Type B pancreatic cell (in vitro differentiated cells): ENCODE results near the gene BPIFB4. TPM values are rescaled to one million over a fixed set of nuclear protein-coding genes. Genes with fewer than 3 reads are reported as not detected.

Experiments used
- DNase-seq: peaks from one replicate; pipeline ENCODE4 v3.0.0; 2021; ENCODE audit warnings: mixed read lengths; ENCODE audit not compliant: unreplicated experiment; ENCODE audit errors: extremely low spot score
- H3K27ac Mint-ChIP-seq: 2 replicates; pipeline ENCODE4 v1.8.0; 2021; ENCODE audit warnings: mild to moderate bottlenecking, mixed read lengths
- H3K27me3 Mint-ChIP-seq: 2 replicates; pipeline ENCODE4 v1.8.0; 2021; ENCODE audit warnings: mixed read lengths
- H3K36me3 Mint-ChIP-seq: 2 replicates; pipeline ENCODE4 v1.8.0; 2021; ENCODE audit warnings: mixed read lengths
- H3K4me1 Mint-ChIP-seq: one replicate; pipeline ENCODE4 v1.8.0; 2021; ENCODE audit warnings: mixed read lengths; ENCODE audit not compliant: unreplicated experiment
- H3K4me3 Mint-ChIP-seq: 2 replicates; pipeline ENCODE4 v1.8.0; 2021; ENCODE audit warnings: mild to moderate bottlenecking, mixed read lengths
- H3K9me3 Mint-ChIP-seq: 2 replicates; pipeline ENCODE4 v1.8.0; 2021; ENCODE audit warnings: mixed read lengths
- CTCF ChIP-seq: fragments of 200-600 bp; sonication (generic); conservative IDR thresholded peaks from 2 replicates; pipeline ENCODE4 v1.5.0; 2021; ENCODE audit warnings: antibody characterized with exemption, mild to moderate bottlenecking
- total RNA-seq: library from RNA; stranded (reverse); gene quantifications from 2 replicates; pipeline ENCODE4 v1.2.1, GENCODE V29; 2021; ENCODE audit warnings: low replicate concordance

BPIFB4 gene
- total RNA-seq, 1 donor from 2014 or later: not detected

GRCh38 chr20:33159713-33160112, 80.3 kb downstream of the BPIFB4 start:
- Mint-ChIP-seq H3K27ac (no peak overlapping the region), H3K27me3 (peaks cover 41% of the 10 kb centered on the region), H3K36me3 (no peaks in the 10 kb centered on the region), H3K4me1 (no peaks in the 10 kb centered on the region), H3K4me3 (no peak overlapping the region), H3K9me3 (no peaks in the 10 kb centered on the region)
- no peak for TF ChIP-seq CTCF
- DNase-seq: peak; percentile 50

- no peaks in the 10 kb centered on the region for H3K36me3 Mint-ChIP-seq
- no peaks in the 10 kb centered on the region for H3K9me3 Mint-ChIP-seq
- no peak overlapping the region for H3K4me3 Mint-ChIP-seq
- H3K27me3 Mint-ChIP-seq: peaks cover 45% of the 10 kb centered on the region
- no peak for TF ChIP-seq CTCF
- H3K27ac Mint-ChIP-seq: no peak overlapping the region
- H3K4me1 Mint-ChIP-seq: no peaks in the 10 kb centered on the region
- peak; percentile 44 for DNase-seq
Measured at GRCh38 chr20:33160681-33161080, 81.2 kb downstream of the BPIFB4 start.

Other genes with a start within 250 kb of the BPIFB4 start
- 0.07 and 0.97 TPM in 2 replicates for gene EFCAB8, start 220.7 kb upstream of the BPIFB4 start, total RNA-seq
- gene SUN5, start 75.2 kb upstream of the BPIFB4 start, total RNA-seq: not detected in 2 replicates
- gene BPIFB2, start 71.9 kb upstream of the BPIFB4 start, total RNA-seq: 0.22 TPM in 1 of 2 replicates, not detected in the other
- not detected in 2 replicates for gene BPIFB6, start 48.0 kb upstream of the BPIFB4 start, total RNA-seq
- gene BPIFB3, start 25.7 kb upstream of the BPIFB4 start, total RNA-seq: not detected in 2 replicates
- gene BPIFA2, start 88.5 kb downstream of the BPIFB4 start, total RNA-seq: not detected in 2 replicates
- gene BPIFA3, start 137.7 kb downstream of the BPIFB4 start, total RNA-seq: not detected in 2 replicates
- 0.69 and 0.97 TPM in 2 replicates for gene BPIFA1, start 156.4 kb downstream of the BPIFB4 start, total RNA-seq
- gene BPIFB1, start 203.6 kb downstream of the BPIFB4 start, total RNA-seq: 1.8 and 10.9 TPM in 2 replicates